HL-60 (cell line): ENCODE measurements around the gene ADAM20.

Experiments
- DNase-seq, 2 experiments: peaks; one replicate each; pipeline ENCODE4 v3.0.0-alpha.2; 2010 to 2020; ENCODE audit warnings: low read depth in 1 of 2, low spot score in 1 of 2
- H3K27ac ChIP-seq: fragments of 250-450 bp; sonication (Bioruptor Pico); replicated peaks from 2 replicates; pipeline ENCODE4 v1.5.1; 2020; ENCODE audit warnings: mild to moderate bottlenecking, moderate library complexity
- H3K27me3 ChIP-seq: fragments of 250-450 bp; sonication (Bioruptor Pico); 2 replicates; pipeline ENCODE4 v1.5.1; 2021; ENCODE audit warnings: mild to moderate bottlenecking, moderate library complexity; ENCODE audit not compliant: insufficient read depth, poor library complexity, severe bottlenecking
- H3K4me3 ChIP-seq: replicated peaks from 2 replicates; pipeline ENCODE4 v1.5.1; 2011; ENCODE audit warnings: mild to moderate bottlenecking, control low read depth, low read length; ENCODE audit not compliant: insufficient read depth
- CTCF ChIP-seq: IDR thresholded peaks from one replicate; pipeline ENCODE4 v1.5.1; 2011; ENCODE audit warnings: low read length, control low read depth, inconsistent platforms; ENCODE audit not compliant: insufficient read depth
- GABPA ChIP-seq: IDR thresholded peaks from 2 replicates; pipeline ENCODE4 v1.6.1; 2012; ENCODE audit warnings: low read depth
- POLR2AphosphoS5 ChIP-seq: IDR thresholded peaks from 2 replicates; pipeline ENCODE4 v1.6.1; 2012; ENCODE audit warnings: low read depth
- REST ChIP-seq: IDR thresholded peaks from 2 replicates; pipeline ENCODE4 v1.6.1; 2012; ENCODE audit warnings: low read depth; ENCODE audit not compliant: insufficient replicate concordance
- SPI1 ChIP-seq: IDR thresholded peaks from 2 replicates; pipeline ENCODE4 v1.6.1; 2012; ENCODE audit warnings: low read depth, mild to moderate bottlenecking, borderline replicate concordance
- long read RNA-seq: library from polyadenylated mRNA; unstranded; transcript quantifications from one replicate; pipeline ENCODE4 v2.0.0, GENCODE V29; 2020

The ADAM20 gene
- long read RNA-seq, result 0 reads

GRCh38 chr14:70534904-70535303 is at the start of gene ADAM20:
Gene ADAM20 (minus strand): TSS chr14:70535004. CDS start chr14:70524757, 10,247 bp downstream.
- TF ChIP-seq SPI1 (no peak), GABPA (no peak), POLR2AphosphoS5 (no peak), REST (no peak), CTCF (no peak)
- Histone ChIP-seq H3K27ac (no peak within 1 kb of the TSS), H3K27me3 (no peaks in the 10 kb centered on the region), H3K4me3 (no peak within 1 kb of the TSS)
- no peak for DNase-seq

GRCh38 chr14:70576891-70577290 is 42.1 kb upstream of the ADAM20 start:
- H3K27ac ChIP-seq, result no peak overlapping the region
- no peak for DNase-seq
- TF ChIP-seq REST (no peak), POLR2AphosphoS5 (no peak), SPI1 (no peak), GABPA (no peak)
- H3K4me3 ChIP-seq, result no peak overlapping the region
- H3K27me3 ChIP-seq, result no peaks in the 10 kb centered on the region

GRCh38 chr14:70573050-70573449 is 38.2 kb upstream of the ADAM20 start:
- no peak overlapping the region for H3K4me3 ChIP-seq
- no peak for DNase-seq
- no peaks in the 10 kb centered on the region for H3K27me3 ChIP-seq
- no peak overlapping the region for H3K27ac ChIP-seq
- no peak for TF ChIP-seq REST
- no peak for TF ChIP-seq POLR2AphosphoS5
- TF ChIP-seq CTCF, result no peak
- no peak for TF ChIP-seq GABPA
- no peak for TF ChIP-seq SPI1

- no peak for DNase-seq
- H3K27ac ChIP-seq, result no peak overlapping the region
- no peak for TF ChIP-seq REST
- TF ChIP-seq SPI1, result no peak
- no peak for TF ChIP-seq GABPA
- TF ChIP-seq CTCF, result no peak
- no peak for TF ChIP-seq POLR2AphosphoS5
- H3K4me3 ChIP-seq, result no peak overlapping the region
- H3K27me3 ChIP-seq, result no peaks in the 10 kb centered on the region
Measured at GRCh38 chr14:70571139-70571538, 36.3 kb upstream of the ADAM20 start.
